Activated CD8-positive, alpha-beta memory T cell treated with anti-CD3 and anti-CD28 coated beads, Interleukin-2, amount 50 U/mL, for 24 hours (primary cell): Measurements from ENCODE around the gene GRIA1.
"Not testable (repeated sequence)": the region's sequence is repeated elsewhere in the genome, so short reads cannot be mapped to it uniquely, and the experiment has no call there.

Experiments
- DNase-seq: peaks from one replicate; pipeline ENCODE4 v3.0.0-alpha.2; 2020; ENCODE audit errors: extremely low read depth

The GRIA1 gene

DNA sequence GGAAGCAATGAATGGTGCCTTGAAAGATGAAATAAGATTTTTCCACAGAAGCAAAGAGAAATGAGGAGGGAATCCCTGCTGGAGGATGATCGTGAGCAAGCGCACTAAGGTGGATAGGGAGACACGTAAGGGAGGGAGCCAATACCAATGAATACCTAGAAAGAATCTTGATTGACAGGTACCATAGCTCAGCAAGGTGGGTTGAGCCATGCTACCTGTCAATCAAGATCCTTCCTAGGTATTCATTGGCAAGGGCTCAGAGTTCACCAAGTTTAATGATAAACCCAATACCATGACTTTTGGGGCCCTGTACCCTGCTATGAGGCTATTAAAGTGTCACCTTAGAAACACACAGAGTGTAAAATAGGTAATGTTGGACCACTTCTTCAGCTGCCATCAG, 226.8 kb downstream of the GRIA1 start:
- no peak for DNase-seq

DNA sequence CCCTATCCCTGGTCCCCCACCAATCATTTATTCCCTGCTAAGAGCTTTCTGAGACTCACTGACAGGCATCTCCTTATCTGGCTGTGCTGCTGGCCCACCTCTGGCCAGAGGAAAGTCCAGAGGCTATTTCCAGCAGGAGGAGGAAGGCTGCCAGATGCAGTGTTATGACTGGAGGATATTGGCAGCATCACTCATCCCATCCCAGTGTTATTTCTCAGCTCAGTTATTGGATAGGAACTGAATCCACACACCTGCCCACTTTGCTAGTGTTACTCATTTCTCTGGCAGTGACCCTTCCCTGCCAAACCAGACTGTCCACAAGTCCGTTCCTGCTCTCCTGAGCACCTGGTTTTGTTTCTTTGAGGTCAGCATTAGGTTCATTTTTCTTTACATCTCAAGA, 228.2 kb downstream of the GRIA1 start:
- no peak for DNase-seq

DNA sequence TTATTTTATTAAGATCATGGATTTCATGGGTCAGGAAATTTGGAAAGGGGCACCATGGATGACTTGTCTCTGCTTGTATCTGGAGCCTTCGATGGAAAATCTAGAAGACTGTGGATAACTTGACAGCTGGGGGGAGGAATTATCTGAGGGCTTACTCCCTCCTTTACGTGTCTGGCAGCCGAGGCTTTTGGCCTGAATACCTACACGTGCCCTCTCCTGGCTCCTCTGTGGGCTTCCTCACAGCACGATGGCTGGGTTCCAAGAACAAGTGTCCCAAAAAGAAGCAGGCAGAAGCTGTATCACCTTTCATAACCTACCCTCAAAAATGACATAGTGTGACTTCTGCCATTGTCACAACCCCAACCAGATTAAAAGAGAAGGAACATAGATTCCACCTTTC, 228.9 kb downstream of the GRIA1 start:
- no peak for DNase-seq

DNA sequence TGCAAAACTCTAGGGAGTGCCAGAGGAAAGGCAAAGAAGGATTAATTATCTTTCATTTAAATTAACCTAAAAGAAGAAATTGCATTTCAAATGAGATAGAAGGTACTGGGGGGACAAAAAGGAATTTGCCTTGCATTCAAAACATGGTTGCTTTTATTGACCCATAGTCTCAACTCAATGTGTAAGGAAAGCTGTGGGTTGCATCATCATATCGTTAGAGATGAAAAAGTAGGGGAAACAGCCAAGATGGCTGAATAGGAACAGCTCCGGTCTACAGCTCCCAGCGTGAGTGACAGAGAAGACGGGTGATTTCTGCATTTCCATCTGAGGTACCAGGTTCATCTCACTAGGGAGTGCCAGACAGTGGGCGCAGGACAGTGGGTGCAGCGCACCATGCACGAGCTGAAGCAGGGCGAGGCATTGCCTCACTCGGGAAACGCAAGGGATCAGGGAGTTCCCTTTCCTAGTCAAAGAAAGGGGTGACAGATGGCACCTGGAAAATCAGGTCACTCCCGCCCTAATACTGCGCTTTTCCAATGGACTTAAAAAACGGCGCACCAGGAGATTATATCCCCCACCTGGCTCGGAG, 232.6 kb downstream of the GRIA1 start:
- DNase-seq: not testable (repeated sequence)

DNA sequence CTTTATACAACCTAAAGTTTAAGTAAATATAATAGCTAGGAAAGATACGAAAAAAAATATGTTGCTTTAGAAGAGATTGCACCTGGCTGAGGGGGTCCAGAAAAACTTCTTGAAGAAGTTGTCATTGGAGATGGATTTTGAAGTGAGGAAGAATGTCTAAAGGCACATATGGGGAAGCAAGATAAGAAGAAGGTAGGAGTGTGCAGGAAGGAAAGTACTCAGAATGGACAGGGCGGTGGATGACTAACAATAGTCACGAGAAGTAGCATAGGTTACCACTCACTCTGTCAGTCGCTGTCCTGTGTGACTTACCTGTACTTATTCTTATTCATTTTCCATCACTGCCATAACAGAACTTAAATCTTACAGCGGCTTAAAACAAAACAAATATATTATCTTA, 251.6 kb downstream of the GRIA1 start:
- no peak for DNase-seq

DNA sequence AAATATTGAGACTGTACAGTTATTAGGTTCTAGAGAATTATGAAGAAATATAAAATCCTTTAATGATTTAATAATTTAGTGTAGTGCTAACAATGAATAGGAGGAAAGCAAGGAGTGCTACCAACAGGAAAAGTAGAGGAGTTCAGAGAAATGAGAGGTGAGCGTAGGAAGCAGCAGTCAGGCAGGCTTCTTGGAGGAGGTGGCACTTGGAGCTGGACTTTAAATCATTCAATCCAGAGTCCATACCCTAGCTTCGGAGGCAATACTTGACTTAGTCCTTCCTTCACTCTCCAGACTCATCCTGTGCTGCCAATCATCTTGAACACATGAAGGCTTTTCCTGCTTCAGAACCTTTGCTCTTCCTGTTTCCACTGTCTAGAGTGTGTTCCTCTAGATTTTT, 254.3 kb downstream of the GRIA1 start:
- no peak for DNase-seq

DNA sequence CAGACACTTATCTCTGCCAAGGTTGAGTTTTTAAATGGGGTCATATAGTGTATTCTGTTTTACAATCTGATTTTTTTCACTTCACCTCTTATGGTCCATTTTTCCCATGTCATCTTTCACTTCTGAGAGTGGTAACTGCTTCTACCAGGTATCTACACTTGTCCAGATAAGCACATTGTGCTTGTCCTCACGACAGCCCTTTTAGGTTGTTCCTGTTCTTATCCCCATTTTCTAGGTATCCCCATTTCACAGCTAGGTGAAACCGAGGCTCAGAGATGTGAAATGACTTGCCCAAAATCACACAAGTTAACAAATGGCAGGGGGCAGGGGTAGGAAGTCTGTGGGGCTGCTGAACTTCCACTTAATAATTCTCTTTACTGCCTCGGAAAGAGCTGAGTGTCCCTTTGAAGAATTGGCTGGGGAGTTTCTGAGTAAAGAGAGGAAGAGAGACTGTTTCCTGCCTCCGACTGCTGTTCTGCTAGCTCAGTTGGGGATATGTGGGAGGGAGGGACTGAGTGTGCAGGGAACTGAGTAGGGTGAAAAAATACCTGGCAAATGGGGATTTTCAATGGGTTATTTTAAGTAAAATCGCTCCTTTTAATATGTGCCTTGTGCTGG, 255.4 kb downstream of the GRIA1 start:
- DNase-seq: no peak

DNA sequence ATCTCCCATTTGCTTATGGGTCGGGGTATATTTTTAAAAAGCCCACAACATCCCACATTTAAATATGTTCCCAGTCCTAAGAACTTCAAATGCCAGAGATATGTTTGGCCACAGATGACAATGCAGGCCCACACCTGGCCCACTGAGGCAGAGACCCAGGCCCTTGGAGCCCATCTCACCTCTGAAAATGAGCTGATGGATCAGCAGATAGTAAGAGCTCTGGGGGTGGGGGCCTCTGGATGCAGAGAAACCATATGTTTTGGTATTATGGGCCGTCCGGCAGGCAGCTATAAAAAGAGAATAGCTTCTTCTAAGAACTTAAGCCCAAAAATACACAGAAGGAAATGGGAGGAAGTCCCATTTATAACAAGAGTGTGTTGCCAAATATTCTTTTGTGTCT, 256.0 kb downstream of the GRIA1 start:
- no peak for DNase-seq

DNA sequence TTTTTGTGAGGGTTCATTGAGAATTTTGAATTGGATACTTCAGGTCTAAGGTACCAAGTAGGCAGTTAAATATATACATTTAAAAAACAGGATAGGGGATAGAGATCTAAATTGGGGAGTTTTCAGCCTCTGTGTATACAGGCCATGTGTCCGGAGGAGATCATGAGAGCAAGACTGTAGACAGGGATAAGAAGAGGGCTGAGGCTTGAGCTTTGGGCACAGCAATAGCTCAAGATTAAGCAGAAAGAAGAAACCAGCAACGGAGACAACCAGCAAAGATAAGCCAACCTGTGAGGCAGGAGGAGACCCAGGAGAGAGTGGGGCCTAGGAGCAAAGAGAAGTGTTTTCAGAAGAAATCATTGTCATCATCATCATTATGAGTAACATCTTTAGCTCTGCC, 258.4 kb downstream of the GRIA1 start:
- no peak for DNase-seq

DNA sequence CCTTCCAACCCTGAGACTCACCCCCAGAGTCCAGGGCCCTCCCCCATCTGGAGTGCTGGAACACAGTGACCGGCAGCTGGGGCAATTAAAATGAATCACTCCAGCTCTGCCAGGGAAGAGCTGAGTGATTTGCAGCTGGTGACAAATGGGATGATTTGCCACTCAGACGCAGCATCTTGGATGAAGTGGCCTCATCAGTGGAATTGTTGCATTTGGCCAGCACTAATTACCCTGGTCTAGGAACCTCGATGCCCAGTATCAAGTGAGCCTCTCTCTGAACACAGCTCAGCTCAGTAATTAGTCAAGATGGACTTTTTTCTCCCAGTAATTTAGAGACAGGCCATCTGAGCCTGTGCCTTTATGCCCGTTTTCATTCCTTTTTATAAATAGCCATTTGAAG, 259.5 kb downstream of the GRIA1 start:
- DNase-seq: no peak

DNA sequence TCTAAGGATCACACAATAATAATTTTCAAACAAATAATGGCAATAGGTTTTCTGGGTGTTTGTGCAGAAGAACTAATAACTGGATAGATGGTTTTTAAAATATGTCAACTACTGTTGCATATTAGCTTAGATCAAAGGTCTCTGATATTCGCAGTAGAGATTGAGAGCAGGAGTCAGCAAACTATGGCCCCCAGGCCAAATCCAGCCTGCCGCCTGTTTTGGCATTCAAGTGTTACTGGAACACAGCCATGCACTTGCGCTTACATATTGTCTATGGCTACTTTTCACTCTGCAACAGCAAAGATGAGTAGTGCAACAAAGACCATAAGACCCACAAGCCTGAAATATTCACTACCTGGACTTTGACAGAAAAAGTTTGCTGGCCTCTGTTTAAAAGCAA, 260.8 kb downstream of the GRIA1 start:
- DNase-seq: no peak

DNA sequence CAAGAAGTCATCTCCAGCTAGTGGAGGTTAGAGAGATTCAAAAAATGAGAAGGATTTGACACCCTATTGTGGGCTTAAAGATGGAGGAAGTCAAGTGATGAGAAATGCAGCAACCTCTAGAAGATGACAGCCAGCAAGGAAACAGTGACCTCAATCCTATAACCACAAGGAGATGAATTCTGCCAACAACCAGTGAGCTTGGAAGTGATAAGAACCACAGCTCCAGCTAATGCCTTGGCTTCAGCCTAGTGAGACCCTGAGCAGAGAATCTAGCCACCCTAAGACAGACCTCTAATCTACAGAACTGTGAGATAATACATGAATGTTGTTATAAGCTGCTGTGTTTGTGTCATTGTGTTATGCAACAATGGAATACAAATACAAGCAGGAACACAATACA, 262.4 kb downstream of the GRIA1 start:
- DNase-seq: no peak

DNA sequence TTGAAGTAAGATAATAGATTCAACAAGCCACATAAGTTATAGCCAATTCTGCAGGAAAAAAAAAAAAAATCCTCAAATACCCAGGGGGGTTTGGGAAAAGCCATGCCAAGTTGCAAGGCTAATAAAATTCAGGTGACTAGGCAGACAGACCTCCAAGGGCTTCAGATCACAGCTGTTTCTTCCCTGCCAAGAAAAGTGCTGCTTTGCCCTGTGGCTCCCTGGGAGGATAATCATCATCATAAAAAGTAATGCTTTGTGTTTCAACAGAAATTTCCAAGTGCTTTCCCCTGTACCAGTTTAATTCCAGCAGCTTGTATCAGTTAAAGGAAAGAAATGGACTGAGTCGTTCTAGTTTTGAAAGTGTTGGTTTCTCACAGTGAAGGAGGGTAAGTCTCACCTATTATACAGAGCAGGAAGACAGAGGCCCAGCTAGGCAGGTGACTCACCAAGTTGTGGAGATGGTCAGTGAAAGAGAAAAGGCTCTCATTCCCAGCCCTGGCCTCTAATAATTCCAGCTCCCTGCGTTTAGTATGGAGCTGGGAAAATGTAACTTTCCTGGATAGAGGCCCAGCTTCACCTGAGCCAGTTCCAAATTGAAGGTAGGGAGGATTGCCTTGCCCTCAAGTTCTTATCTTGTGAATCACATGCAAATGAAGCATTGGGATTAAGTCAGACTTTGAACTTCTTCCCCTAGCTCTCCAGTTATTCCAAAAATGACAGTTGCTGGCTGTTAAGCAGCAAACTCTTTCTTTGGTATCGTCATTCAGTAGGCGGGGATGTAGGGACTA, 263.4 kb downstream of the GRIA1 start:
- DNase-seq: no peak

DNA sequence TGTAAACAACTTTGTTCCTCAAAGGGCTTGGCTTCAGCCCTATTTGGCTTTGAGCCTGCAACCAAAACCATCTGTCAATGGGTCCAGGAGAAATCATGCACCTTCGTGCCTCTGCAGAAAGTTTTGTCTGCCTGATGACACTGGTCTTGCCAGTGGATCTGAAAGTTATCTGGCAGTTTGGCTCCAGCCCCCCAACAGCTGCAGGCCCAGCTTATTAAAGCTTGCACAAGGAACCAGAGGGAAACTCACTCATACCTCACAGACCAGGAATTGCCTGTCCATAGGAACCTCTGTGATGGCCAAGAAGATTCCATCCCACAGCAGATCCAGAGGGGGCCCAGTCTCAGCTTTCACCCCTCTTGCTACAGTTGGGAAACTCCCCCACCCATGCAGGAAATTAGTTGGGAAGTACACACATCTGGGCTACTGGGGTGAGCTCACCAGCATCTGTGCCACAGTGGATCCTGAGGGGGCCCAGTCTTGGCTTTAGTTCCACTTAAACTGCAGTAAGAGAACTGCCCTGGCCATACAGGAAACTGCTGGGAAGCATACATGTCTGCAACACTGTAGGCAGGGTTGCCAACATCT, 265.5 kb downstream of the GRIA1 start:
- no peak for DNase-seq

DNA sequence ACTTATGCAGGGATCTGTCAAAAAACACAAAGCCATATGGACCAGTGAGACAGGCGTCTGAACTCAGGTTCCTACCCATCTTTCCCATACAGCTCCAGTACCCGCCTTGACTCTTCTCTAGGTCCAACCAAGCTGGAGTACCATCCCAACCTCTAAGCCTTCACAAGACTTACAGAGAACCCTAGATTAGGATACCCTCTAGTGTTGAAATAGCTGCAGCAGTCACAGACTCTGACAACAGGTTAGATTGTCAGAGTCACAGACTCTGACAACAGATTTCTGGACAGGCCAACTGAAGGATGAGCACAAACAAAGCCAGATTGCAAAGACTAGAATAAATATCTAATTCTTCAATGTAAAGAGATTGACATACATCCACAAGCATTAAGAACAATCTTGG, 266.1 kb downstream of the GRIA1 start:
- DNase-seq: no peak

DNA sequence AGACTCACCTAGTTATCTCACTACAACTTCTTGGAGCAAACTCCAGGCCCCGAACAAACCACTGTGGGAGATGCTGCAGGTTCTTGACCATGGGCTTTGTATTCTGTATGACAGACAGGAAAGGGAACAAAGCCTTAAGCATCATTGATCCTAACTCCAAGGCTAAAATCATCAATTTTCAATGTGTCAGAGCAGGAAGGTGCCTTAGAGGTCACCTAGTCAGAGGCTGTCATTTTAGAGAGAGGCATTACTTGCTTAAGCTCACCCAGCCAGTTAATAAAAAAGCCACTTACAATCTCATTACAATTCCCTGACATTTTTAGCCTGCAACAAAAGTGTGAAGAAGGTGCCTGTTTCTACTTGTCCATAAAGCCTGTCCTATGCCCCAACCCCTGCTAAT, 275.5 kb downstream of the GRIA1 start:
- no peak for DNase-seq

DNA sequence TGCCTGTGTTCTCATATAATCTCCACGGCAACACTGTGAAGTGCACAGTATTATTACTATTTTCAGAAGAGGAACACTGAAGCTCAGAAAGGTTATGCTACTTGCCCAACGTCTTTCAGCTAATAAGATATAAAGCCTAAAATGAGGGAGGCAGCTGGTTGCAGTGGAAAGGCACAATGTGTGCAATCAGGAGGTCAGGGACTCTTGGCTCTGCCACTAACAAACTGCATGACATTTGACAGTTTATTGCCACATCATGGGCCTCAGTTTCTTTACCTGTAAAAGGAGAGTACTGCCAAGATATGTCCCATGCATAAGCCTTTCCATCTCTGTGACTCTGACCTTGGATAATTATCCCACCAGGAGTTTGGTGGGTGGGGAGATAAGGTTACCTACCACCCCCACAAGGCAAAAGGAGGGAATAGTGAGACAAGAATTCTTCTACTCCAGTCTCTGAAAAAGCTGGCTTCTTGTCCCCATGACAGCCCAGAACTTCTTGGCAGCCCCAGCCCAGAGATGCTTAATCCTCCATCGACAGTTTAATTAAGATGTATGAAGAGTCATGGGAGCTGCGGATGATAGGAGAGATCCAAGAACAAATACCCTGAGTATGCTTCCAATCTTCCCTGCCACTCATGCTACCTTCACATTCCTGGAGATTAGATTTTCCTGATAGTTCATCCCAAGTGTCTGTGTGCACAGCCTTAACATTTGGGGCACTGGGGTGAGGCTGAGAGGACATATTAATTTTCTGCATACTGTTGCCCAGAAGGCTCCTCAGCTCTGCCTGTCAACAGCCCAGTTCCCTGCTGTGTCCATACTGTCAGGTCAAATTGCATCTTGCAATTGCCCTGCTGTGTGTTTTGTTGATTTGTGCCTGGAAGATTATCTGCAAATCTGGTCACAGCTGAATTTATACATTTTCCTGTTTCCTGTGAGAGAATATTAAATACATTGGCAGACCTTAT, 277.0 kb downstream of the GRIA1 start:
- DNase-seq: no peak

DNA sequence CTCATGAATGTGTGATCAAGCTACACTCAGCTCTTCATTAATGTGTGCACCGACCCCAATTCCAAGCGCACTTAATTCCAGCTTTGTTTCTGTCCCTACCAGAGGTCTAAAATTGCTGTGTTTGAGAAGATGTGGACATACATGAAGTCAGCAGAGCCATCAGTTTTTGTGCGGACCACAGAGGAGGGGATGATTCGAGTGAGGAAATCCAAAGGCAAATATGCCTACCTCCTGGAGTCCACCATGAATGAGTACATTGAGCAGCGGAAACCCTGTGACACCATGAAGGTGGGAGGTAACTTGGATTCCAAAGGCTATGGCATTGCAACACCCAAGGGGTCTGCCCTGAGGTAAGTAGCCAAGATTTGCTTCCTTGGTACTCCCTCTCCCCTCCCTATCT, 279.6 kb downstream of the GRIA1 start:
- no peak for DNase-seq

DNA sequence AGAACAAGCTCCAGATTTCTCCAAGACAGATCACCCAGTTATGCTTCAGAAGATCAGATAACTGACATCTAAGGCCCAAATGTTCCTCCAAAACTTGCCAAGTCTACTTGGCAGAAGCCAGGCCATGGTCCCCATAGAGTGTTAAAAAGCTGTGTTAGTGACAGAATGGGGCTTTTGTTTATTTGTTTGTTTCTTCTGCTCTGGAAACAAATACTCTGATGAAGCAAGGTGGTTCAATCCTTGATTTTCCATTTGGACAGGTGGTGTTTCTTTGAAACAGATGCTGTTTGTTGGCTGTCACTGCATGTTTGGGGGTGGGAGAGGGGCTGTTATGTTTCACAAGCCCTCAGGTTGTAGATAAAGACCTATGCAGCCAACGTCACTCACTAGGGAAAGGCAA, 284.2 kb downstream of the GRIA1 start:
- DNase-seq: no peak

DNA sequence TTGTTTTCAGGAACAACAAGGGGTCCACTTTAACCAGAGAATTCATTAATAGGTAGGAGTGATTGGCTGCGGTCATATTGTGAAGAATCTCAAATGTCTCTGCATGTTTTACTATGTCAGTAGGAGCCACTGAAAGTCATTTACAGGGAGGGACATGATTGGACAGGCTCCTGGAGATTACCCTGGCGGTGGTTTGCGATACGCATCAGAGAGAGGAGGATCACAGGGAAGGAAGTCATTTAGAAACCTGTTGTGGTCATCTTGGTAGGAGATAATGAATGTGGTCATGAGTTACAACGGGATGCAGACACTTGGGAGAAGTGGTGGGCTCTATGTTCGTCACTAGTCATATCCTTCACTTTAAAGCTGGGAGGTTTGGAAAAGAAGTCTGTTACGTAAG, 285.5 kb downstream of the GRIA1 start:
- no peak for DNase-seq

DNA sequence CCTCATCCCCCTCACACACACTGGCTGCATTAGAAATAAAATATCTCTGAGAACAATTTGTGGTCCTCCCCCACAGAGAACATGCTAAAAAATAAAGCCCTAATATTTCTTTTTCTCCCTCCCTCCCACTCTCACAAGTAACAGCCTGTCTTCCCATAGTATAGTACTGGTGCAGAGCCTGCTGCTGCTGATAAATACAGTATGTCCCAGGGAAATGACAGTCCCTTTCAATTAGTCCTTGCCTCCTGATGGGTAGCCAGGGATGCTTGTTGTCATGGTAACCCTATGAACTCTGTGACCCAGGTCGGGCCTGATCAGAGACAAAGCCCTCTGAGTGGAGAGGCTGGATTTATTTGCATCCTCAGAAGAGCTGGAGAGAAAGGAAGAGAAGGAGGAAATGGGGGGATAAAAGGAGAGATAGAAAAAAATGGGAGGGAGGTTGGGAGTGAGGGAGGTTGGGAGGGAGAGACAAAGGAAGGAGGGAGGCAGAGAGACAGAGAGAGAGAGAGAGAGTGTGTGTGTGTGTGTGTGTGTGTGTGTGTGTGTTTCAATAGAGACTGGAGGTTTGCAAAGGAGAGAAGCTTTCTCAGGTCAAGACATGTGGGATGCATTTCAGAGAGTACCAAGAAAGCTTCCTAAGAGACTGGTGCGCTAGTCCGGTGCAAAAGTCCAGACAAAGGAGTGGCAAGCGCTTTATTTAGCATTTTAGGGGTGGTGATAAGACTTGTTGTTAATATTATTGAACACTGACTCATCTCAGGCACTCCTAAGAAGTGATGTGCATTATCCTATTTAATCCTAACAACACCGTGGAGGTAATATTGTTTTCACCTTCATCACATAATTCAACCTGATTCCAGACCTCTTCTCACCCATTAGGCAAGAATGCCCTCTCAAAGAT, 287.5 kb downstream of the GRIA1 start:
- DNase-seq: no peak
